Measurements from ENCODE around the gene ZER1.

DNA sequence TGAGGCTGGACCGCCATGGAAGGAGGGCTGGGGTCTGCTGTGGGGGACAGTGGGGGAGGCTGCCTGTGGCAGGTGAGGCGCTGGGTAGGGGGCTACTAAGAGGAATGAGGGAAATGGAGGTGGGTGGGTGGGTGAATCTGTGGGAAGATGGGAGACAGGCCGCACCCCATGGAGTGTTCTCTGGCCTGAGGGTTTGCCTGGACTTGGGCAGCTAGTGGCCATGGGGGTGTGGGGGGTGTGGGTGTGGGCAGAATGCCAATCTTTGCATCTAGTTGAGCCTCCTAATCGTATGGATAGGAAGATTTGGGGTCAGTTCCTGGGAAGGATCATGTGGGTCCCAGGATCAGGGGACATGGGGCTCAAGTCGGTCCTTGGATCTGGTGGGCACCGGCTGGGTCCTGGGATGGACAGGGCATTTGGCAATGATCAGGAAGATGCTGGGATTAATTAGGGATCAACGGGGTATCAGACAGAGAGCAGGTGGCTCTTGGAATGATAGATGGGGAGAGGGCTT, 48.3 kb downstream of the ZER1 start:
- TF ChIP-seq YY1 (IDR thresholded peaks at IDR 0.05; ENCODE audit: insufficient read depth, insufficient read length): no peak
- no peak for TF ChIP-seq ZNF274 (IDR thresholded peaks at IDR 0.05; ENCODE audit: low read depth, low read length)
- TF ChIP-seq SUZ12 (IDR thresholded peaks at IDR 0.05; ENCODE audit: extremely low read depth, insufficient read depth, insufficient read length): no peak

Data from NT2/D1 (cell line).